HepG2 (cell line): Measurements from ENCODE around the gene TMEM250. TPM values are rescaled to one million over a fixed set of nuclear protein-coding genes. Genes with fewer than 3 reads are reported as not detected.

ENCODE experiments used
- GLMP ChIP-seq: sonication (generic); formaldehyde crosslinking; IDR thresholded peaks from 2 replicates; pipeline ENCODE4 v1.9.0; 2021; ENCODE audit warnings: missing genetic modification reagents, mild to moderate bottlenecking, borderline replicate concordance
- PITX1 ChIP-seq: sonication (generic); formaldehyde crosslinking; IDR thresholded peaks from 2 replicates; pipeline ENCODE4 v1.5.1; 2020; ENCODE audit warnings: mild to moderate bottlenecking, missing genetic modification reagents
- RERE ChIP-seq: IDR thresholded peaks from 2 replicates; pipeline ENCODE4 v1.6.1; 2016; ENCODE audit warnings: low read depth, missing genetic modification reagents, missing compliant biosample characterization
- SAFB2 ChIP-seq: sonication (generic); formaldehyde crosslinking; IDR thresholded peaks from 2 replicates; pipeline ENCODE4 v1.5.1; 2020; ENCODE audit warnings: missing genetic modification reagents, low read depth, mild to moderate bottlenecking, borderline replicate concordance
- SMARCE1 ChIP-seq: fragments of 450-650 bp; IDR thresholded peaks from 2 replicates; pipeline ENCODE4 v1.6.1; 2017; ENCODE audit warnings: borderline replicate concordance
- TAF1 ChIP-seq: sonication (generic); formaldehyde crosslinking; IDR thresholded peaks from 2 replicates; pipeline ENCODE4 v1.4.0; 2020; ENCODE audit warnings: missing genetic modification reagents
- ZBTB39 ChIP-seq: sonication (generic); formaldehyde crosslinking; IDR thresholded peaks from 2 replicates; pipeline ENCODE4 v1.5.0; 2020; ENCODE audit warnings: missing genetic modification reagents
- ZGPAT ChIP-seq: IDR thresholded peaks from 2 replicates; pipeline ENCODE4 v1.6.1; 2016; ENCODE audit warnings: mild to moderate bottlenecking
- ZNF510 ChIP-seq: sonication (generic); formaldehyde crosslinking; IDR thresholded peaks from 2 replicates; pipeline ENCODE4 v1.4.0; 2020; ENCODE audit warnings: low read depth, mild to moderate bottlenecking, missing genetic modification reagents
- polyA plus RNA-seq, 8 experiments: library from polyadenylated mRNA; depleted of rRNA in 3 of 8; stranded (reverse) in 7 of 8; unstranded in 1 of 8; fragments of >200 nt; fragmentation: Illumina TruSeq in 4 of 8; extraction: Trizol in 4 of 8; gene quantifications; 2 replicates each; pipeline versions ENCODE4 v1.2.1 to v1.2.3, GENCODE V29; 2011 to 2016; ENCODE audit warnings: low read depth in 4 of 8, missing spikeins in 1 of 8, mixed read lengths in 1 of 8; ENCODE audit not compliant: insufficient read depth in 1 of 8
- total RNA-seq, 5 experiments: library from RNA; depleted of rRNA; stranded (reverse); fragments of >200 nt; fragmentation: Illumina TruSeq; extraction: Trizol; gene quantifications; 2 replicates each; pipeline ENCODE4 v1.2.3, GENCODE V29; 2016; ENCODE audit warnings: low read depth in 1 of 5
- TF ChIP-seq, protein P1 (sequence below): sonication (generic); formaldehyde crosslinking; IDR thresholded peaks from 2 replicates; pipeline ENCODE4 v1.4.0; 2020; ENCODE audit warnings: missing genetic modification reagents

The TMEM250 gene
- total and polyA plus RNA-seq, 2 of the 13 experiments (the other 11 are each of a cell fraction or from before 2014, with no cell fraction given): 5.5 to 13.9 TPM

- TF ChIP-seq RERE (CRISPR knock-in tag) (no peak), TAF1 (CRISPR knock-in tag) (peak; percentile 76), ZBTB39 (CRISPR knock-in tag) (0 out of 2 replicates have a peak, but pooled peaks have one; percentile 44), SAFB2 (CRISPR knock-in tag) (0 out of 2 replicates have a peak, but pooled peaks have one; percentile 22), ZNF510 (no peak), PITX1 (no peak), SMARCE1 (no peak), ZGPAT (no peak; the same call in 1 of the 2 replicates), GLMP (CRISPR knock-in tag) (no peak)
- TF ChIP-seq, protein P1, sequence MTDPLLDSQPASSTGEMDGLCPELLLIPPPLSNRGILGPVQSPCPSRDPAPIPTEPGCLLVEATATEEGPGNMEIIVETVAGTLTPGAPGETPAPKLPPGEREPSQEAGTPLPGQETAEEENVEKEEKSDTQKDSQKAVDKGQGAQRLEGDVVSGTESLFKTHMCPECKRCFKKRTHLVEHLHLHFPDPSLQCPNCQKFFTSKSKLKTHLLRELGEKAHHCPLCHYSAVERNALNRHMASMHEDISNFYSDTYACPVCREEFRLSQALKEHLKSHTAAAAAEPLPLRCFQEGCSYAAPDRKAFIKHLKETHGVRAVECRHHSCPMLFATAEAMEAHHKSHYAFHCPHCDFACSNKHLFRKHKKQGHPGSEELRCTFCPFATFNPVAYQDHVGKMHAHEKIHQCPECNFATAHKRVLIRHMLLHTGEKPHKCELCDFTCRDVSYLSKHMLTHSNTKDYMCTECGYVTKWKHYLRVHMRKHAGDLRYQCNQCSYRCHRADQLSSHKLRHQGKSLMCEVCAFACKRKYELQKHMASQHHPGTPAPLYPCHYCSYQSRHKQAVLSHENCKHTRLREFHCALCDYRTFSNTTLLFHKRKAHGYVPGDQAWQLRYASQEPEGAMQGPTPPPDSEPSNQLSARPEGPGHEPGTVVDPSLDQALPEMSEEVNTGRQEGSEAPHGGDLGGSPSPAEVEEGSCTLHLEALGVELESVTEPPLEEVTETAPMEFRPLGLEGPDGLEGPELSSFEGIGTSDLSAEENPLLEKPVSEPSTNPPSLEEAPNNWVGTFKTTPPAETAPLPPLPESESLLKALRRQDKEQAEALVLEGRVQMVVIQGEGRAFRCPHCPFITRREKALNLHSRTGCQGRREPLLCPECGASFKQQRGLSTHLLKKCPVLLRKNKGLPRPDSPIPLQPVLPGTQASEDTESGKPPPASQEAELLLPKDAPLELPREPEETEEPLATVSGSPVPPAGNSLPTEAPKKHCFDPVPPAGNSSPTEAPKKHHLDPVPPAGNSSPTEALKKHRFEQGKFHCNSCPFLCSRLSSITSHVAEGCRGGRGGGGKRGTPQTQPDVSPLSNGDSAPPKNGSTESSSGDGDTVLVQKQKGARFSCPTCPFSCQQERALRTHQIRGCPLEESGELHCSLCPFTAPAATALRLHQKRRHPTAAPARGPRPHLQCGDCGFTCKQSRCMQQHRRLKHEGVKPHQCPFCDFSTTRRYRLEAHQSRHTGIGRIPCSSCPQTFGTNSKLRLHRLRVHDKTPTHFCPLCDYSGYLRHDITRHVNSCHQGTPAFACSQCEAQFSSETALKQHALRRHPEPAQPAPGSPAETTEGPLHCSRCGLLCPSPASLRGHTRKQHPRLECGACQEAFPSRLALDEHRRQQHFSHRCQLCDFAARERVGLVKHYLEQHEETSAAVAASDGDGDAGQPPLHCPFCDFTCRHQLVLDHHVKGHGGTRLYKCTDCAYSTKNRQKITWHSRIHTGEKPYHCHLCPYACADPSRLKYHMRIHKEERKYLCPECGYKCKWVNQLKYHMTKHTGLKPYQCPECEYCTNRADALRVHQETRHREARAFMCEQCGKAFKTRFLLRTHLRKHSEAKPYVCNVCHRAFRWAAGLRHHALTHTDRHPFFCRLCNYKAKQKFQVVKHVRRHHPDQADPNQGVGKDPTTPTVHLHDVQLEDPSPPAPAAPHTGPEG (CRISPR knock-in tag): no peak; the same call in 1 of the 2 replicates
Measured at GRCh38 chr9:136118320-136119060, at the start of gene TMEM250 (continued).
